GM21619 (cell line): ENCODE results near the gene GRK2.
"Not testable (repeated sequence)": the region's sequence is repeated elsewhere in the genome, so short reads cannot be mapped to it uniquely, and the experiment has no call there.

Experiments
- ATAC-seq: cut with Tn5 transposase; IDR thresholded peaks from one replicate; pipeline ENCODE4 v1.9.1; 2021; ENCODE audit not compliant: unreplicated experiment

GRK2 gene

GRCh38 chr11:67266449-67267187 is at the start of gene GRK2:
TSS of gene GRK2 (plus strand) at chr11:67266473. CDS start at chr11:67266700, 227 bp downstream.
- peak; percentile 11 for ATAC-seq

GRCh38 chr11:67227726-67228125 is 38.5 kb upstream of the GRK2 start:
- ATAC-seq, result no peak

GRCh38 chr11:67230406-67230805 is 35.9 kb upstream of the GRK2 start:
- no peak for ATAC-seq

GRCh38 chr11:67230886-67231285 is 35.4 kb upstream of the GRK2 start:
- no peak for ATAC-seq

- ATAC-seq, result no peak
Observed at GRCh38 chr11:67233584-67234190, 32.6 kb upstream of the GRK2 start.

- not testable (repeated sequence) for ATAC-seq
Observed at GRCh38 chr11:67234571-67234970, 31.7 kb upstream of the GRK2 start.

- no peak for ATAC-seq
Observed at GRCh38 chr11:67237574-67237973, 28.7 kb upstream of the GRK2 start.

- no peak for ATAC-seq
Observed at GRCh38 chr11:67238894-67239782, 27.1 kb upstream of the GRK2 start.

GRCh38 chr11:67239783-67240575 is 26.3 kb upstream of the GRK2 start:
- ATAC-seq, result peak; percentile 83

GRCh38 chr11:67240576-67241389 is 25.5 kb upstream of the GRK2 start:
- peak; percentile 39 for ATAC-seq

GRCh38 chr11:67242548-67242947 is 23.7 kb upstream of the GRK2 start:
- ATAC-seq, result no peak

- ATAC-seq, result no peak
Observed at GRCh38 chr11:67243051-67243450, 23.2 kb upstream of the GRK2 start.

- no peak for ATAC-seq
Observed at GRCh38 chr11:67245046-67245445, 21.2 kb upstream of the GRK2 start.

GRCh38 chr11:67247946-67248550 is 18.2 kb upstream of the GRK2 start:
- ATAC-seq, result no peak

GRCh38 chr11:67248653-67249052 is 17.6 kb upstream of the GRK2 start:
- no peak for ATAC-seq

- ATAC-seq, result no peak
Observed at GRCh38 chr11:67250059-67251043, 15.9 kb upstream of the GRK2 start.

- no peak for ATAC-seq
Observed at GRCh38 chr11:67251841-67252240, 14.4 kb upstream of the GRK2 start.

GRCh38 chr11:67252831-67253239 is 13.4 kb upstream of the GRK2 start:
- no peak for ATAC-seq
